HCT116 (cell line): ENCODE results near the gene NOXRED1.

ENCODE experiments used
- CEBPB ChIP-seq: IDR thresholded peaks from 2 replicates; pipeline ENCODE4 v1.6.1; 2012; ENCODE audit warnings: low read depth
- CTCF ChIP-seq, 3 experiments: fragments of 200-600 bp in 1 of 3; sonication (generic) in 1 of 3; IDR thresholded peaks in 2 of 3; conservative IDR thresholded peaks in 1 of 3; 2 replicates each; pipeline ENCODE4 v1.5.1; 2012 to 2017; ENCODE audit warnings: low read depth in 2 of 3, low read length in 2 of 3, antibody characterized with exemption in 1 of 3, borderline replicate concordance in 1 of 3, control low read depth in 1 of 3, mild to moderate bottlenecking in 1 of 3, mixed read lengths in 1 of 3, mixed run types in 1 of 3, moderate library complexity in 1 of 3; ENCODE audit not compliant: insufficient read depth in 1 of 3
- EZH2 ChIP-seq: fragments of 200-600 bp; sonication (generic); IDR thresholded peaks from 2 replicates; pipeline ENCODE4 v1.6.1; 2017; ENCODE audit warnings: antibody characterized with exemption, mixed run types
- POLR2A ChIP-seq: IDR thresholded peaks from 2 replicates; pipeline ENCODE4 v1.7.0; 2011; ENCODE audit warnings: borderline replicate concordance; ENCODE audit not compliant: insufficient read depth, insufficient read length; ENCODE audit errors: extremely low read depth
- POLR2AphosphoS5 ChIP-seq: IDR thresholded peaks from 2 replicates; pipeline ENCODE4 v1.6.1; 2011; ENCODE audit warnings: mild to moderate bottlenecking, low read depth, low read length, moderate library complexity
- RAD21 ChIP-seq: IDR thresholded peaks from 2 replicates; pipeline ENCODE4 v1.6.1; 2012; ENCODE audit warnings: low read depth, mild to moderate bottlenecking
- TCF7L2 ChIP-seq: IDR thresholded peaks from 2 replicates; pipeline ENCODE4 v1.7.0; 2011; ENCODE audit warnings: borderline replicate concordance, inconsistent platforms; ENCODE audit not compliant: insufficient read depth, insufficient read length; ENCODE audit errors: extremely low read depth
- ZNF274 ChIP-seq: fragments of 200-500 bp; sonication (Bioruptor generic); IDR thresholded peaks from 2 replicates; pipeline ENCODE4 v1.6.1; 2014; ENCODE audit warnings: mild to moderate bottlenecking, low read depth, low read length, inconsistent platforms
- TF ChIP-seq, protein P1 (sequence below): IDR thresholded peaks from 2 replicates; pipeline ENCODE4 v1.6.1; 2012; ENCODE audit warnings: low read depth
- TF ChIP-seq, protein P2 (sequence below): IDR thresholded peaks from 2 replicates; pipeline ENCODE4 v1.6.1; 2011; ENCODE audit warnings: mild to moderate bottlenecking, low read length, moderate library complexity; ENCODE audit not compliant: insufficient replicate concordance; ENCODE audit errors: extremely low read depth
- TF ChIP-seq, protein P3 (sequence below): IDR thresholded peaks from 2 replicates; pipeline ENCODE4 v1.6.1; 2012

GRCh38 chr14:77416836-77417235 lies 6.5 kb downstream of the NOXRED1 start:
- TF ChIP-seq CTCF (IDR thresholded peaks at IDR 0.05 in 2 of 3, conservative IDR thresholded peaks at IDR 0.05 in 1 of 3; ENCODE audit: borderline replicate concordance in 1 of 3, insufficient read depth in 1 of 3, low read depth in 2 of 3, low read length in 2 of 3) (no peak), TCF7L2 (no peak), POLR2A (no peak), POLR2AphosphoS5 (no peak), EZH2 (no peak), CEBPB (no peak), RAD21 (no peak), ZNF274 (no peak)
- TF ChIP-seq, protein P1, sequence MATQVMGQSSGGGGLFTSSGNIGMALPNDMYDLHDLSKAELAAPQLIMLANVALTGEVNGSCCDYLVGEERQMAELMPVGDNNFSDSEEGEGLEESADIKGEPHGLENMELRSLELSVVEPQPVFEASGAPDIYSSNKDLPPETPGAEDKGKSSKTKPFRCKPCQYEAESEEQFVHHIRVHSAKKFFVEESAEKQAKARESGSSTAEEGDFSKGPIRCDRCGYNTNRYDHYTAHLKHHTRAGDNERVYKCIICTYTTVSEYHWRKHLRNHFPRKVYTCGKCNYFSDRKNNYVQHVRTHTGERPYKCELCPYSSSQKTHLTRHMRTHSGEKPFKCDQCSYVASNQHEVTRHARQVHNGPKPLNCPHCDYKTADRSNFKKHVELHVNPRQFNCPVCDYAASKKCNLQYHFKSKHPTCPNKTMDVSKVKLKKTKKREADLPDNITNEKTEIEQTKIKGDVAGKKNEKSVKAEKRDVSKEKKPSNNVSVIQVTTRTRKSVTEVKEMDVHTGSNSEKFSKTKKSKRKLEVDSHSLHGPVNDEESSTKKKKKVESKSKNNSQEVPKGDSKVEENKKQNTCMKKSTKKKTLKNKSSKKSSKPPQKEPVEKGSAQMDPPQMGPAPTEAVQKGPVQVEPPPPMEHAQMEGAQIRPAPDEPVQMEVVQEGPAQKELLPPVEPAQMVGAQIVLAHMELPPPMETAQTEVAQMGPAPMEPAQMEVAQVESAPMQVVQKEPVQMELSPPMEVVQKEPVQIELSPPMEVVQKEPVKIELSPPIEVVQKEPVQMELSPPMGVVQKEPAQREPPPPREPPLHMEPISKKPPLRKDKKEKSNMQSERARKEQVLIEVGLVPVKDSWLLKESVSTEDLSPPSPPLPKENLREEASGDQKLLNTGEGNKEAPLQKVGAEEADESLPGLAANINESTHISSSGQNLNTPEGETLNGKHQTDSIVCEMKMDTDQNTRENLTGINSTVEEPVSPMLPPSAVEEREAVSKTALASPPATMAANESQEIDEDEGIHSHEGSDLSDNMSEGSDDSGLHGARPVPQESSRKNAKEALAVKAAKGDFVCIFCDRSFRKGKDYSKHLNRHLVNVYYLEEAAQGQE = no peak
- TF ChIP-seq, protein P2, sequence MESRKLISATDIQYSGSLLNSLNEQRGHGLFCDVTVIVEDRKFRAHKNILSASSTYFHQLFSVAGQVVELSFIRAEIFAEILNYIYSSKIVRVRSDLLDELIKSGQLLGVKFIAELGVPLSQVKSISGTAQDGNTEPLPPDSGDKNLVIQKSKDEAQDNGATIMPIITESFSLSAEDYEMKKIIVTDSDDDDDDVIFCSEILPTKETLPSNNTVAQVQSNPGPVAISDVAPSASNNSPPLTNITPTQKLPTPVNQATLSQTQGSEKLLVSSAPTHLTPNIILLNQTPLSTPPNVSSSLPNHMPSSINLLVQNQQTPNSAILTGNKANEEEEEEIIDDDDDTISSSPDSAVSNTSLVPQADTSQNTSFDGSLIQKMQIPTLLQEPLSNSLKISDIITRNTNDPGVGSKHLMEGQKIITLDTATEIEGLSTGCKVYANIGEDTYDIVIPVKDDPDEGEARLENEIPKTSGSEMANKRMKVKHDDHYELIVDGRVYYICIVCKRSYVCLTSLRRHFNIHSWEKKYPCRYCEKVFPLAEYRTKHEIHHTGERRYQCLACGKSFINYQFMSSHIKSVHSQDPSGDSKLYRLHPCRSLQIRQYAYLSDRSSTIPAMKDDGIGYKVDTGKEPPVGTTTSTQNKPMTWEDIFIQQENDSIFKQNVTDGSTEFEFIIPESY = no peak
- TF ChIP-seq, protein P3, sequence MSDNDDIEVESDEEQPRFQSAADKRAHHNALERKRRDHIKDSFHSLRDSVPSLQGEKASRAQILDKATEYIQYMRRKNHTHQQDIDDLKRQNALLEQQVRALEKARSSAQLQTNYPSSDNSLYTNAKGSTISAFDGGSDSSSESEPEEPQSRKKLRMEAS = no peak
